Measurements from ENCODE around the gene RASSF8. TPM values are rescaled to one million over a fixed set of nuclear protein-coding genes. Genes with fewer than 3 reads are reported as not detected.

The RASSF8 gene
- total and polyA plus RNA-seq, 9 of the 15 experiments (the other 6 are each of a cell fraction or from before 2014, with no cell fraction given) = 0.01 to 0.36 (median 0.12) TPM; not detected in 1

DNA sequence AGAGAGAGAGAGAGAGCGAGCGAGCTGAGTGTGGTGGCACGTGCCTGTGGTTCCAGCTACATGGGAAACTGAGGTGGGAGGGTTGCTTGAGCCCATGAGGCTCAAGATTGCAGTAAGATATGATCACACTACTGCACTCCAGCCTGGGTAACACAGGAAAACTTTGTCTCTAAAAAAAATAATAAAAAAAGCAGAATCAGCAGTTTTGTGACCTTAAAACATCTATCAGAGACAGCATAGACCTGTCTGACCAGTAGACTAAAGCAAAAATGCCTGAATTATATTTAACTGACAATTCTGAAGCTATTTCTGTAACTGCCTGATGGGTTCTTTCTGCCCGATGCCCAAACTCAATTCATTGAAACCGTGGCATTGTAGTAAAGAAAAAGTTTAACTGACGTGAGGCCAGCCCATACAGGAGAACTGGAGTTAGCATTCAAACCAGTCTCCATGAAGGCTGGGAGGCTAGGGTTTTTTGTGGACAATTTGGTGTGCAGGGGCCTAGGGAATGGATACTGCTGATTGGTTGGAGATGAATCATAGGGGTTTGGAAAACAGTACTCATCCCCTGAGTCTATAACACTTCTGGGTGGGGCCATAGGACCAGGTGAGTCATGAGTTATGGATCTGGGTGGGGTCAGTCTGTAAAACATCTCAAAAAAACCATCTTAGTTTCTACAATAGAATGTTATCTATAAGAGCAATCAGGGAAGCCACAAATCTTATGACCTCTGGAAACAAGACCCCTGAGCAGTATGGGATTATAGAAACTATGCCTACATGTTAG is 8.0 kb upstream of the RASSF8 start:
- Histone ChIP-seq H3K27ac (ENCODE audit: extremely low read depth, low read depth, low read length) (no peak overlapping the region), H3K4me2 (ENCODE audit: insufficient read depth, low read length) (no peak overlapping the region), H3K36me3 (ENCODE audit: control insufficient read depth, insufficient read depth, low read length) (no peaks in the 10 kb centered on the region), H3K9ac (ENCODE audit: insufficient read depth in 1 of 2, low read depth in 2 of 2, low read length in 2 of 2) (no peak overlapping the region), H3K79me2 (ENCODE audit: control insufficient read depth, insufficient read depth, low read length) (no peaks in the 10 kb centered on the region), H2AFZ (ENCODE audit: low read depth, low read length) (no peak overlapping the region), H3K27me3 (ENCODE audit: control insufficient read depth in 2 of 2, insufficient read depth in 2 of 2, low read length in 2 of 2) (no peaks in the 10 kb centered on the region), H3K9me1 (ENCODE audit: control insufficient read depth, insufficient read depth, low read length) (no peaks in the 10 kb centered on the region), H3K9me3 (replicated peaks; ENCODE audit: control insufficient read depth, insufficient read depth, low read depth, low read length) (no peaks in the 10 kb centered on the region), H3K4me3 (no peak overlapping the region), H4K20me1 (replicated peaks; ENCODE audit: control insufficient read depth, insufficient read depth, low read length) (no peaks in the 10 kb centered on the region), H3K4me1 (replicated peaks in 1 of 2; ENCODE audit: control insufficient read depth in 2 of 2, insufficient read depth in 2 of 2, low read length in 2 of 2) (no peaks in the 10 kb centered on the region)
- ChIA-PET POLR2A (no interaction called here), CTCF (ENCODE audit: low intra/inter-chr PET ratio) (no interaction called here)
- no peak for ATAC-seq
- TF ChIP-seq MAFG (tag; conservative IDR thresholded peaks at IDR 0.05) (peak; percentile 88), BDP1 (IDR thresholded peaks at IDR 0.05; ENCODE audit: insufficient read depth, insufficient read length) (no peak), JUNB (CRISPR knock-in tag; conservative IDR thresholded peaks at IDR 0.05) (no peak), MAFK (IDR thresholded peaks at IDR 0.05; ENCODE audit: low read length) (peak; percentile 82), POLR2G (IDR thresholded peaks at IDR 0.05; ENCODE audit: low read depth, low read length) (no peak), YY1 (IDR thresholded peaks at IDR 0.05; ENCODE audit: borderline replicate concordance in 1 of 3, control insufficient read depth in 1 of 3, extremely low read depth in 1 of 3, insufficient read depth in 3 of 3, insufficient read length in 1 of 3, insufficient replicate concordance in 2 of 3, low read depth in 1 of 3, low read length in 2 of 3) (no peak), MAFF (IDR thresholded peaks at IDR 0.05; ENCODE audit: low read length) (peak; percentile 87), XRCC3 (IDR thresholded peaks at IDR 0.05) (no peak), C11orf30 (IDR thresholded peaks at IDR 0.05; ENCODE audit: low read depth) (peak; percentile 75), ZNF316 (IDR thresholded peaks at IDR 0.05) (peak; percentile 91)
- TF ChIP-seq, protein P1, sequence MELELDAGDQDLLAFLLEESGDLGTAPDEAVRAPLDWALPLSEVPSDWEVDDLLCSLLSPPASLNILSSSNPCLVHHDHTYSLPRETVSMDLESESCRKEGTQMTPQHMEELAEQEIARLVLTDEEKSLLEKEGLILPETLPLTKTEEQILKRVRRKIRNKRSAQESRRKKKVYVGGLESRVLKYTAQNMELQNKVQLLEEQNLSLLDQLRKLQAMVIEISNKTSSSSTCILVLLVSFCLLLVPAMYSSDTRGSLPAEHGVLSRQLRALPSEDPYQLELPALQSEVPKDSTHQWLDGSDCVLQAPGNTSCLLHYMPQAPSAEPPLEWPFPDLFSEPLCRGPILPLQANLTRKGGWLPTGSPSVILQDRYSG (tag; conservative IDR thresholded peaks at IDR 0.05; ENCODE audit: low read depth) = no peak
- FAIRE-seq = no peak
- BruUV-seq (replicated peaks) = no TSS peak
- in situ Hi-C loops (cut with MboI) = no loop called here
- DNase-seq (ENCODE audit: extremely low read depth in 1 of 4, low spot score in 3 of 4) = peak in 1 of 4 experiments; percentile 12
- WGBS (ENCODE audit: insufficient coverage, low coverage, missing lambda C conversion rate) = 3% methylated on average over 3 of the region's 6 CpGs
- intact Hi-C loops (cut with micrococcal nuclease) = no loop called here
